Stimulated activated CD8-positive, alpha-beta memory T cell treated with anti-CD3 and anti-CD28 coated beads, Interleukin-4, amount 100 ng/mL, for 4 hours (primary cell): ENCODE data around the gene TECPR2.
"Not testable (repeated sequence)": the region's sequence is repeated elsewhere in the genome, so short reads cannot be mapped to it uniquely, and the experiment has no call there.

Experiments used
- DNase-seq, 2 donors: peaks; one replicate each; pipeline ENCODE4 v3.0.0-alpha.2; 2020; ENCODE audit warnings: low read depth in 2 of 2, low spot score in 1 of 2

TECPR2 gene

DNA sequence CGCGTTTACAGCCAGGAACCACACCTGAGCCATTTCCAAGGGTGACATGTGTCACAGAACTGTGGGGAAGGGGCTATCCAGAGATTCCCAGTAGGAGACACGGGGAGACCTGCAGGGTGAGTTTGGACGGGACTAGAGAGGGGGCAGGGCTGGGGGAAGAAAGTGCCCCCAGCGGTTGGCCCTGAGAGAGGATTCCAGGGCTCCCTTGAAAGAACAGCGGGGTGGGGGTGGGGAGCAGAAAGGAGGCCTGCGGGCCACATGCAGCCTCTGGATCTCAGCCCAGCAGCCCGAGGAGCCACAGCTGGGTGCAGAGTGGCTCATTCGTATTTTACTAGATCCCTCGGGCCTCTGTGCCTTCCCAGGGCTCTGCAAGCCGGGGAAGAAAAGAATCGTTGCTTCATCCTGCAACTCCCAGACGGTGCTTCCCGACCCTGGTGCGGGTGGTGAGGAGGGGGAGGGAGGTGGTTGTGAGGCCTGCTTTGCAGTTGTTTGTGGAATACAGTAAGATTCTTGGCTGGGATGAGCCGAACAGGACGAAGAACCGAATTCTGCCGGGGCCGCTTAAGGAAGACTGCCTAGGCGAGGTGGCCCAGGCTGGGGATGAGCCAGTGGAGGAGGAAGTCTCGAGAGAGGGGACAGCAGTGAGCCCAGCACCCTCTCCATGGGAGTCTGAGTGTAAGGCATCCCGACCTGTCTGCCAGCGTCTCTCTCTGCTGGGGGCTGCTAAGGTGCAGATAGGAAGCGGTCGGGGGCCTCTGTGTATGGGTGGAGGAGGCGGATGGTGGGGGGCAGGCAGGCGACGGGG, 182.9 kb downstream of the TECPR2 start:
- no peak for DNase-seq

- no peak for DNase-seq
Measured at GRCh38 chr14:102548616-102549240, 186.0 kb downstream of the TECPR2 start.

- DNase-seq = not testable (repeated sequence)
Measured at GRCh38 chr14:102550927-102551401, 188.2 kb downstream of the TECPR2 start.
